GM21723 (cell line): ENCODE results near the gene TSGA10.

Experiments
- ATAC-seq: cut with Tn5 transposase; IDR thresholded peaks from one replicate; pipeline ENCODE4 v1.9.1; 2021; ENCODE audit warnings: mild to moderate bottlenecking, moderate library complexity; ENCODE audit not compliant: unreplicated experiment

TSGA10 gene

GRCh38 chr2:98948956-98949739 is 205.6 kb downstream of the TSGA10 start:
- no peak for ATAC-seq

- ATAC-seq = no peak
These were observed 207.2 kb downstream of the TSGA10 start for GRCh38 chr2:98947554-98947953.
